HG02840 (cell line): Measurements from ENCODE around the gene DHRSX.
"Not testable (repeated sequence)": the region's sequence is repeated elsewhere in the genome, so short reads cannot be mapped to it uniquely, and the experiment has no call there.

ENCODE experiments used
- ATAC-seq: cut with Tn5 transposase; IDR thresholded peaks from one replicate; pipeline ENCODE4 v1.9.1; 2021; ENCODE audit warnings: mild to moderate bottlenecking, moderate library complexity, moderate number of reproducible peaks; ENCODE audit not compliant: unreplicated experiment, low FRiP score

Gene DHRSX

DNA sequence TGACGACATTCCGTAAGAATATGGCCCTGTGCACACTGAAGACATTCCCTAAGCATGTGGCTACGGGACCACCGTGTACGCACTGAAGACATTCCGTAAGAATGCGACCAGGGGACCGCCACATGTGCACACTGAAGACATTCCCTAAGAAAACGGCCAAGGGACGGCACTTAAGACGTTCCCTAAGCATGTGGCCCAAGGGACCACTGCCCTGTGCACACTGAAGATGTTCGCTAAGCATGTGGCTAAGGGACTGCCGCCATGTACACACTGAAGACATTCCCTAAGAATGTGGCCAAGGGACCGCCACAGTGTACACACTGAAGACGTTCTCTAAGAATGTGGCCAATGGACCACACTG lies 21.4 kb downstream of the DHRSX start:
- ATAC-seq, result no peak

DNA sequence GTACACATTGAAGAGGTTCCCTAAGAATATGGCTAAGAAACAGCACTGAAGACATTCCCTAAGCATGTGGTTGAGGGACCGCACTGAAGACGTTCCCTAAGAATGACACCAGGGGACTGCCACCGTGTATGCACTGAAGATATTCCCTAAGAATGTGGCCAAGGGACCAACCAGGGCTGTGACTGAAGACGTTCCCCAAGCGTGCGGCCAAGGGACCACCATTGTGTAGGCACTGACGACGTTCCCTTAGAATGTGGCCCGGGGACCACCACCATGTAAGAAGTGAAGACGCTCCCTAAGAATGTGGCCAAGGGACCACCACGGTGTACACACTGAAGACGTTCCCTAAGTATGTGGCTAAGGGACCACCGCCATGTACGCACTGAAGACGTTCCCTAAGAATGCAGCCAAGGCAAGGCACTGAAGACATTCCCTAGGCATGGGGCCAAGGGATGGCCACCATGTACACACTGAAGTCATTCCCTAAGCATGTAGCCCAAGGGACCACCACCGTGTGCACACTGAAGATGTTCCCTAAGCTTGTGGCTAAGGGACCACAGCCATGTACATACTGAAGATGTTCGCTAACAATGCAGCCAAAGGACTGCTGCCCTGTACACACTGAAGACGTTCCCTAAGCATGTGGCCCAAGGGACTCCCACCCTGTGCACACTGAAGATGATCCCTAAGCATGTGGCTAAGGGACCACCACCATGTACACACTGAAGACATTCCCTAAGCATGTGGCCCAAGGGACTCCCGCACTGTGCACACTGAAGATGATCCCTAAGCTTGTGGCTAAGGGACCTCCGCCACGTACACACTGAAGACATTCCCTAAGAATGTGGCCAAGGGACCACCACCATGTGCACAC lies 22.0 kb downstream of the DHRSX start:
- no peak for ATAC-seq

DNA sequence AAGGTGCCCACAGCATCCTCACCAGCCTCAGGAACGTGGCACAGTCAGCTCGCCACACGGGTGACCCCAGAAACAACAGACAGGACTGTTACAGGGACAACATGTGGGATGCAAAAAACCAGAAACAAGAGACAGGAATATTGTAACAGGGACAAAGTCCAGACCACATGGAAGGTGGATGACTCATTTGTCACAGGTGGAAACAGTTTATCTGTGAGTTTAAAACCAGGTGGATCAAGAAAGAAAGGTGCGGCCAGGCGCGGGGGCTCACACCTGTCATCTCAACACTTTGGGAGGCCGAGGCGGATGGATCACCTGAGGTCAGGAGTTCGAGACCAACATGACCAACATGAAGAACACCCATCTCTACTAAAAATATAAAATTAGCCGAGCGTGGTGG lies 23.5 kb downstream of the DHRSX start:
- not testable (repeated sequence) for ATAC-seq

DNA sequence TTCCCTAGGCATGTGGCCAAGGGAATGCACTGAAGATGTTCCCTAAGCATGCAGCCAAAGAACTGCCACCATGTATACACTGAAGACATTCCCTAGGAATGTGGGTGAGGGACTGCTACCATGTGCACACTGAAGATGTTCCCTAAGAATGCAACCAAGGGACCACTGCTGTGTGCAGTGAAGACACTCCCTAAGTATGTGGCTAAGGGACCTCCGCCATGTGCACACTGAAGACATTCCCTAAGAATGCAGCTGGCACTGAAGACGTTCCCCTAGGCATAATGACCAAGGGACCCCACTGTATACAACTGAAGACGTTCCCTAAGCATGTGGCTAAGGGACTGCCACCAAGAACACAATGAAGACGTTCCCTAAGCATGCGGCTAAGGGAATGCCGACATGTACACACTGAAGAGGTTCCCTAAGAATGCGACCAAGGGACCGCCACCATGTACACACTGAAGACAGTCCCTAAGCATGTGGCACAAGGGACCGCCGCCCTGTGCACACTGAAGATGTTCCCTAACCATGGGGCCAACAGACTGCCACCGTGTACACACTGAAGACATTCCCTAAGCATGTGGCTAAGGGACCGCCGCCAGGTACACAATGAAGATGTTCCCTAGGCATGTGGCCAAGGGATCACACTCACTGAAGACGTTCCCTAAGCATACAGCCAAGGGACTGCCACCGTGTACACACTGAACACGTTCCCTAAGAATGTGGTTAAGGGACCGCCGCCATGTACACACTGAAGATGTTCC lies 25.6 kb downstream of the DHRSX start:
- ATAC-seq, result no peak

DNA sequence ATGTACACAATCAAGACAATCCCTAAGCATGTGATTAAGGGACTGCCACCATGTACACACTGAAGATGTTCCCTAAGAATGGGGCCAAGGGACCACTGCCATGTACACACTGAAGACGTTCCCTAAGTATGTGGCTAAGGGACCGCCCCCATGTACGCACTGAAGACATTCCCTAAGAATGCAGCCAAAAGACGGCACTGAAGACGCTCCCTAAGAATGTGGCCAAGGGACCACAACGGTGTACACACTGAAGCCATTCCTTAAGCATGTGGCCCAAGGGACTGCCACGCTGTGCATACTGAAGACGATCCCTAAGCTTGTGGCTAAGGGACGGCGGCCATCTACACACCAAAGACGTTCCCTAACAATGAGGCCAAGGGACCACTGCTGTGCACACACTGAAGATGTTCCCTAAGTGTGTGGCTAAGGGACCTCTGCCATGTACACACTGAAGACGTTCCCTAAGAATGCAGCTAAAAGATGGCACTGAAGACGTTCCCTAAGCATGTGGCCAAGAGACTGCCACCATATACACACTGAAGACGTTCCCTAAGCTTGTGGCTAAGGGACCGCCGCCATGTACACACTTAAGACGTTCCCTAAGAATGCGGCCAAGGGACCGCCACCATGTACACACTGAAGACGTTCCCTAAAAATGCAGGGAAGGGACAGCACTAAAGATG lies 26.4 kb downstream of the DHRSX start:
- no peak for ATAC-seq

DNA sequence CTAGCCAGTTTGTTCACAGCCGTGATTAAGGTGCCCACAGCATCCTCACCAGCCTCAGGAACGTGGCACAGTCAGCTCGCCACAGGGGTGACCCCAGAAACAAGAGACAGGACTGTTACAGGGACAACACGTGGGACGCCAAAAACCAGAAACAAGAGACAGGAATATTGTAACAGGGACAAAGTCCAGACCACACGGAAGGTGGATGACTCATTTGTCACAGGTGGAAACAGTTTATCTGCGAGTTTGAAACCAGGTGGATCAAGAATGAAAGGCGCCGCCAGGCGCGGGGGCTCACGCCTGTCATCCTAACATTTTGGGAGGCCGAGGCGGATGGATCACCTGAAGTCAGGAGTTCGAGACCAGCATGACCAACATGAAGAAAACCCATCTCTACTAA lies 27.7 kb downstream of the DHRSX start:
- ATAC-seq, result not testable (repeated sequence)

DNA sequence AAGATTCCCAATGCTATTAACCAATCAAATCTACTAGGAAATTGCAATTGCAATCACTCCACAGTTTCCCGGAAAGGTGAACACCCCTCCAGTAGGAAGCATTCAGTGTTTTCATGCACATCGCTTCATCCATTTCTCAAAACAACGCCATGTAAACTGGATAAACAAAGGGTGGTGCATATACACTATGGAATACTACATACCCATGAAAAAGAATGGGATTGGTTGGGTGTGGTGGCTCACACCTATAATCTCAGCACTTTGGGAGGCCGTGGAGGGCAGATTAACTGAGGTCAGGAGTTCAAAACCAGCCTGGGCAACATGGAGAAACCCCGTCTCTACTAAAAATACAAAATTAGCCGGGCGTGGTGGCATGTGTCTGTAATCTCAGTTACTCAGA lies 29.1 kb downstream of the DHRSX start:
- no peak for ATAC-seq

DNA sequence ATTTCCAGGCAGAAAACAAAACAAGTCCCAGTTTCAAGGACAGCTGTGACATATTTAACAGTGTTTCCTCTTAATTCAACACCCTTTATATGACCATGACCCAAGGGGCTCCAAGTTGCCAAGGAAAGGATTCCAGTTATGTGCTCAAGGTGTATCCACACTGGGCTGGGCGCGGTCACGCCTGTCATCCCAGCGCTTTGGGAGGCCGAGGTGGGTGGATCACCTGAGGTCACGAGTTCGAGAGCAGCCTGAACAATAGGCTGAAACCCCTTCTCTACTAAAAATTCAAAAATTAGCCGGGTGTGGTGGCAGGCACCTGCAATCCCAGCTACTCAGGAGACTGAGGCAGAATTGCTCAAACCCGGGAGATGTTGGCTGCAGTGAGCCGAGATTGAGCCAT lies 29.6 kb downstream of the DHRSX start:
- ATAC-seq, result not testable (repeated sequence)

DNA sequence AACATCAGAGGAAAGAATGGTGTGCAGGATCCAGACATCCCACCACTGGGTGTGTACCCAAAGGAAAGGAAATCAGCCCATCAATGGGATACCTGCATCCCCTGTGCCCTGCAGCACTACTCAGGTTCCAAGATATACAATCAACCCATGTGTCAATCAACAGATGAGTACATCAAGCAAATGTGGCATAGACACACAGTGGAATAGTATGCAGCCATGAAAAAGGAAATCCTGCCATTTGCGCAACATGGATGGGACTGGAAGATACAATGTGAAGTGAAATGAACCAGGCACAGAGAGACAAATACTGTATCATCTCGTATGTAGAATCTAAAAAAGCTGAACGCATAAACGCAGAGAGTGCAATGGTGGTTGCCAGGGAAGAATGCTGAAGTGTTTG lies 30.9 kb downstream of the DHRSX start:
- not testable (repeated sequence) for ATAC-seq

DNA sequence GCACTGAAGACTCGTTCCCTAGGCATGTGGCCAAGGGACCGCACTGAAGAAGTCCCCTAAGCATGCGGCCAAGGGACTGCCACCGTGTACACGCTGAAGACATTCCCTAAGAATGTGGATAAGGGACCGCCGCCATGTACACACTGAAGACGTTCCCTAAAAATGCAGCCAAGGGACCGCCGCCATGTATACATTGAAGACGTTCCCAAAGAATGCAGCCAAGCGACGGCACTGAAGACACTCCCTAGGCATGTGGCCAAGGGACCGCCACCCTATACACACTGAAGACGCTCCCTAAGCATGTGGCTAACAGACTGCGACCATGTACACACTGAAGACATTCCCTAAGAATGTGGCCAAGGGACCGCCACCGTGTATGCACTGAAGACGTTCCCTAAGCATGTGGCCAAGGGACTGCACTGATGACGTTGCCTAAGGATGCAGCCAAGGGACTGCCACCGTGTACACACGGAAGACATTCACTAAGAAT lies 31.5 kb downstream of the DHRSX start:
- ATAC-seq, result no peak

DNA sequence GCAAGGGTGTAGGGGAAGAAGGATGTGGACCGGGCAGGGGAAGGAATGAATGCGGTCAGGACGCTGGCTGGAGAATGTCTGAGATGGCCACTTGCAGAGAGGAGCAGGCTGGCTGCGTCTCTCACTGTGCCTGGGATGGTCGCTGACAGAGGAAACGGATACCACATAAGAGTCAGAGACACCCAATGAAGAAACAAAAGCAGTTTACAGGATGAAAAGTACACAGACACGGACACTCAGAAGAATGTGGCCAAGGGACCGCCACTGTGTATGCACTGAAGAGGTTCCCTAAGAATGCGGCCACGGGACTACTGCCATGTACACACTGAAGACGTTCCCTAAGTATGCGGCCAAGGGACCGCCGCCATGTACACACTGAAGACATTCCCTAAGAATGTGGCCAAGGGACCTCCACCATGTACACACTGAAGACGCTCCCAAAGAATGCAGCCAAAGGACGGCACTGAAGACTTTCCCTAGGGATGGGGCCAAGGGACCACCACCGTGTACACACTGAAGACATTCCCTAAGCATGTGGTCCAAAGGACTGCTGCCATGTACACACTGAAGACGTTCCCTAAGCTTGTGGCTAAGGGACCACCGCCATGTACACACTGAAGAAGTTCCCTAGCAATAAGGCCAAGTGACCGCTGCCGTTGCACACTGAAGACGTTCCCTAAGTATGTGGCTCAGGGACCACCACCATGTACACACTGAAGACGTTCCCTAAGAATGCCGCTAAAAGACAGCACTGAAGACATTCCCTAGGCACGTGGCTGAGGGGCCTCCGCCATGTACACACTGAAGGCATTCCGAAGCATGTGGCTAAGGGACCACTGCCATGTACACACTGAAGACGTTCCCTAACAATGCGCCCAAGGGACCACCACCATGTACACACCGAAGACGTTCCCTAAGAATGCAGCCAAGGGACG lies 32.2 kb downstream of the DHRSX start:
- ATAC-seq, result no peak

DNA sequence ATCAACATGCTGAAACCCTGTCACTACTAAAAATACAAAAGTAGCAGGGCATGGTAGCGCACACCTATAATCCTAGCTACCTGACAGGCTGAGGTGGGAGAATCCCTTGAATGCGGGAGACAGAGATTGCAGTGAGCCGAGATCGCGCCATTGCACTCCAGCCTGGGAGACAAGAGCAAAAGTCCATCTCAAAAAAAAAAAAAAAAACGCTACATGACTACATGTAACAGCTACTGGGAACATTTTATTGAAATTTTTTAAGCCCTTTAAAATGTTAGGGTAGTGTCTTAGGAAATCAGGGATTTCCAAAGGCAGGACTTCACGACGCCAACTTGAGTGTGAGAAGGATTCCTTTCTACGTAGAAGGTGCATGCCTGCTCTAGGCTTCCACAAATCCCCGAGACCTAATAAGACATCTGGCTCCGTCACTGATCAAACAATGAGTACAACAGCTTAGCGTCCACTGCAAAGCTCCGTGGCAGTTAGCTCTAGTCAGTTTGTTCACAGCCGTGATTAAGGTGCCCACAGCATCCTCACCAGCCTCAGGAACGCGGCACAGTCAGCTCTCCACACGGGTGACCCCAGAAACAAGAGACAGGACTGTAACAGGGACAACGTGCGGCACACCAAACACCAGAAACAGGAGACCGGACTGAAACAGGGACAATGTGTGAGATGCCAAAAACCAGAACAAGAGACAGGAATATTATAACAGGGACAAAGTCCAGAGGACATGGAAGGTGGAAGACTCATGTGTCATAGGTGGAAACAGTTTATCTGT lies 33.7 kb downstream of the DHRSX start:
- ATAC-seq, result no peak

DNA sequence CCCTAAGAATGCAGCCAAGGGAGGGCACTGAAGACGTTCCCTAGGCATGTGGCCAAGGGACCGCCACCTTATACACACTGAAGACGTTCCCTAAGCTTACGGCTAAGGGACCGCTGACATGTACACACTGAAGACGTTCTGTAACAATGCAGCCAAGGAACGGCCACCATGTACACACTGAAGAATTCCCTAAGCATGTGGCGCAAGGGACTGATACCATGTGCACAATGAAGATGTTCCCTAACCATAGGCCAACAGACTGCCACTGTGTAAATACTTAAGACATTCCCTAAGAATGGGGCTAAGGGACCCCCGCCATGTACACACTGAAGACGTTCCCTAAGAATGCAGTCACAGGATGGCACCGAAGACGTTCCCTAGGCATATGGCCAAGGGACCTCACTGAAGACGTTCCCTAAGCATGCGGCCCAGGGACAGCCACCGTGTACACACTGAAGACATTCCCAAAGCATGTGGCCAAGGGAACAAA lies 36.1 kb downstream of the DHRSX start:
- ATAC-seq, result no peak

DNA sequence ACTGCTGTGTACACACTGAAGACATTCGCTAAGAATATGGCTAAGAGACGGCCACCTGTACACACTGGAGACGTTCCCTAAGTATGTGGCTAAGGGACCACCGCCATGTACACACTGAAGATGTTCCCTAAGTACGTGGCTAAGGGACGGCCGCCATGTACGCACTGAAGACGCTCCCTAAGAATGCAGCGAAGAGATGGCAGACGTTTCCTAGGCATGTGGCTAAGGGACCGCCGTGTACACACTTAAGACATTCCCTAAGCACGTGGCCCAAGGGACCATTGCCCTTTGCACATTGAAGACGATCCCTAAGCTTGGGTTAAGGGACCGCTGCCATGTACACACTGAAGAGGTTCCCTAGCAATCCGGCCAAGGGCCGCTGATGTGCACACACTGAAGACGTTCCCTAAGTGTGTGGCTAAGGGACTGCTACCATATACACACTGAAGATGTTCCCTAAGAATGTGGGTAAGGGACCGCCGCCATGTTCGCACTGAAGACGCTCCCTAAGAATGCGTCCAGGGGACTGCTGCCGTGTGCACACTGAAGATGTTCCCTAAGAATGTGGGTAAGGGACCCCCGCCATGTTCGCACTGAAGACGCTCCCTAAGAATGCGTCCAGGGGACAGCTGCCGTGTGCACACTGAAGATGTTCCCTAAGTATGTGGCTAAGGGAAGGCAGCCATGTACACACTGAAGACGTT lies 36.7 kb downstream of the DHRSX start:
- no peak for ATAC-seq

DNA sequence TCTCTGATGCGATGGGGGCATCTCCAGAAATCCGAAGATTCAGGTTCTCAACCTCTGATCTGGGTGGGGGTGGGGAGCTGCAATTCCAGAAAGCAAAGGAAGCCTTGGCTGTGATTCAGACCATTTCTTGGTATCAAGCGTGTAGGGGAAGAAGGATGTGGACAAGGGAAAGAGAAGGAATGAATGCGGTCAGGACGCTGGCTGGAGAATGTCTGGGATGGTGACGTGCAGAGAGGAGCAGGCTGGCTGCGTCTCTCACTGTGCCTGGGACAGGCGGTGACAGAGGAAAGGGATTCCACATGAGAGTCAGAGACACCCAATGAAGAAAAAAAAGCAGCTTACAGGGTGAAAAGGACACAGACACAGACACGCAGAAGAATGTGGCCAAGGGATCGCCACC lies 37.3 kb downstream of the DHRSX start:
- ATAC-seq, result not testable (repeated sequence)

DNA sequence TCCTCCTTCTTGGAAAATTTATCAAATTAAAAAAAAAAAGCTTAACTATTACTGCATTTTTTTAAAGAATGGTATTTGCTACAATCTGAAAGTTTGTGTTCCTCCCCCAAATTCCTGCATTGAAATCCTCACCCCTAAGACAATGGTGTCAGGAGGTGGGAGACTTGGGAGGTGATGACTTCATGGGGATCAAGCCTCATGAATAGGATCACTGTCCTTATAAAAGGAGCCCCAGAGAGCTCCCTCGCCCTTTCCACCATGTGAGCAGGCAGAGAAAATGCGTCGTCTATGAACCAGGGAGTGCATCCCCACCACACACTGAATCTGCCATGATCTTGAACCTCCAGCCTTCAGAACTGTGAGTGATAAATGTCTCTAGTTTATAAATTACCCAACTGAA lies 38.0 kb downstream of the DHRSX start:
- no peak for ATAC-seq

DNA sequence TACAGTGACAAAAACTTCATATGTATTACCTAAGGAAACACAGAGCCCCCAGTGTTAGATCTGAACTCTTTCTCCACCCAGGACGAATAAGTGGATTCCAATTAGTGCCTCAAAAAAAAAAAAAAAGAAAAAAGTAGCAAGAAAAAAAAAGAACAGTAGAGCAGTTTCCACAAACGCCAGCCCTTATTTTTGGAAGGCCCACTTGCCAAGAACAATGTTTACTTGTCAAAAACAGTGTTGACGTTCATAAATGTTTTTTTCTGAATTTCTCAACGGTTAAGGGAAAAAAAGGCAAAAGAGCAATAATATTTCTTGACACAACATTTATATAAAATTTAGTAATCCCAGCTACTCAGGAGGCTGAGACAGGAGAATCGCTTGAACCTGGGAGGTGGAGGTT lies 38.7 kb downstream of the DHRSX start:
- ATAC-seq, result no peak

DNA sequence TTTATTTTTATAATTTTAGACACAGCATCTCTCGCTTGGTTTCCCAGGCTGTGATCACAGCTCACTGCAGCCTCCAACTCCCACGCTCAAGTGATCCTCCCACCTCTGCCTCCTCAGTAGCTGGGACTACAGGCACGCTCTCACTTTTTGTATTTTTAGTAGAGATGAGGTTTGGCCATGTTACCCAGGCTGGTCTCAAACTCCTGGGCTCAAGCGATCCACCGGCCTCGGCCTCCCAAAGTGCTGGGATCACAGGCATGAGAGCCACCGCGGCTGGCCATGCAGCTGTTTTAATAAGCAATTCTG lies 39.1 kb downstream of the DHRSX start:
- no peak for ATAC-seq
